Upper lobe of left lung (tissue), 6 donors: Measurements from ENCODE around the gene GPR183. TPM values are rescaled to one million over a fixed set of nuclear protein-coding genes. Genes with fewer than 3 reads are reported as not detected.

Source experiments
- ATAC-seq, 2 donors: fragments of 200-7000 bp; cut with Tn5 transposase; one replicate each; pipeline ENCODE4 v1.9.1; 2022; ENCODE audit warnings: mild to moderate bottlenecking in 2 of 2, moderate library complexity in 2 of 2; ENCODE audit not compliant: low FRiP score in 2 of 2
- DNase-seq, 2 donors: peaks; one replicate each; pipeline ENCODE4 v3.0.0-alpha.2; 2019 to 2020
- H3K27ac ChIP-seq, 4 donors: fragments of 200-600 bp; sonication (generic); one replicate each; pipeline ENCODE4 v1.5.1; 2016 to 2019
- H3K27me3 ChIP-seq, 4 donors: fragments of 200-600 bp; sonication (generic); one replicate each; pipeline ENCODE4 v1.5.1; 2017 to 2019
- H3K36me3 ChIP-seq, 4 donors: fragments of 200-600 bp; sonication (generic); one replicate each; pipeline ENCODE4 v1.5.1; 2016 to 2019
- H3K4me1 ChIP-seq, 4 donors: fragments of 200-600 bp; sonication (generic); one replicate each; pipeline ENCODE4 v1.5.1; 2018 to 2019
- H3K4me3 ChIP-seq, 4 donors: fragments of 200-600 bp; sonication (generic); one replicate each; pipeline ENCODE4 v1.5.1; 2017 to 2019; ENCODE audit warnings: mild to moderate bottlenecking in 2 of 4, moderate library complexity in 1 of 4
- H3K9me3 ChIP-seq, 4 donors: fragments of 200-600 bp; sonication (generic); one replicate each; pipeline ENCODE4 v1.5.1; 2018 to 2019
- CTCF ChIP-seq, 6 experiments: fragments of 450-650 bp in 4 of 6; fragments of 200-600 bp in 2 of 6; sonication (generic) in 2 of 6; IDR thresholded peaks; one replicate each; pipeline ENCODE4 v1.5.1; 2016 to 2019; ENCODE audit warnings: antibody characterized with exemption in 6 of 6
- EP300 ChIP-seq, 4 donors: sonication (generic); formaldehyde crosslinking; IDR thresholded peaks; one replicate each; pipeline ENCODE4 v1.5.1; 2017; ENCODE audit warnings: antibody characterized with exemption in 4 of 4, control low read depth in 2 of 4
- POLR2A ChIP-seq, 4 donors: fragments of 450-650 bp; IDR thresholded peaks; one replicate each; pipeline ENCODE4 v1.5.1; 2016 to 2017; ENCODE audit warnings: antibody characterized with exemption in 4 of 4, mild to moderate bottlenecking in 2 of 4
- POLR2AphosphoS5 ChIP-seq, 2 donors: sonication (generic); formaldehyde crosslinking; IDR thresholded peaks; one replicate each; pipeline ENCODE4 v1.5.1; 2017; ENCODE audit warnings: antibody characterized with exemption in 2 of 2
- WGBS, 2 donors: methylation state at CpG; one replicate each; pipeline ENCODE4 v1.1.5; 2017 to 2018; 5-methylcytosine and 5-hydroxymethylcytosine counted together
- total RNA-seq, 6 donors: library from RNA; depleted of rRNA in 4 of 6; stranded (reverse); fragments of >200 nt in 4 of 6; gene quantifications; one replicate each; pipeline versions ENCODE4 v1.1.0 to v1.2.1, GENCODE V29; 2016 to 2021
- donor health status: DM: no; HTN: no; CAD: no; lungs with moderate emphysema.
- donor health status: DM: no; HTN: yes; CAD: no; lungs with severe emphysema.

Gene GPR183
- total RNA-seq, 6 donors from 2014 or later = 2.6 to 13.5 (median 10.0) TPM

- Histone ChIP-seq H3K27ac (no peak overlapping the region), H3K4me1 (peaks cover 5 to 22% (median 11%) of the 10 kb centered on the region in 4 donors), H3K27me3 (no peaks in the 10 kb centered on the region), H3K4me3 (no peak overlapping the region), H3K36me3 (peaks cover 0 to 19% (median 0%) of the 10 kb centered on the region in 4 donors), H3K9me3 (no peaks in the 10 kb centered on the region)
- ATAC-seq (no peak), DNase-seq (no peak)
- TF ChIP-seq CTCF (IDR thresholded peaks at IDR 0.05) = no peak
Observed at GRCh38 chr13:99326012-99326411, 18.8 kb upstream of the GPR183 start.

- no peak for TF ChIP-seq CTCF (IDR thresholded peaks at IDR 0.05)
- no peak for TF ChIP-seq POLR2A (IDR thresholded peaks at IDR 0.05)
- no peak for TF ChIP-seq EP300 (IDR thresholded peaks at IDR 0.05)
- no peak for DNase-seq
- WGBS, 2 donors = 64 to 89% methylated on average over 3 of the region's 3 CpGs
- no peak for ATAC-seq
- H3K36me3 ChIP-seq = peaks cover 0 to 18% (median 0%) of the 10 kb centered on the region in 4 donors
- no peaks in the 10 kb centered on the region for H3K27me3 ChIP-seq
- H3K4me1 ChIP-seq = peaks cover 7 to 29% (median 16%) of the 10 kb centered on the region in 4 donors
- H3K4me3 ChIP-seq = no peak overlapping the region
- no peak overlapping the region for H3K27ac ChIP-seq
- H3K9me3 ChIP-seq = no peaks in the 10 kb centered on the region
Observed at GRCh38 chr13:99323488-99323887, 16.3 kb upstream of the GPR183 start.

- Histone ChIP-seq H3K9me3 (no peaks in the 10 kb centered on the region), H3K4me3 (no peak overlapping the region), H3K4me1 (peaks cover 7 to 29% (median 16%) of the 10 kb centered on the region in 4 donors), H3K36me3 (peaks cover 0 to 18% (median 2%) of the 10 kb centered on the region in 4 donors), H3K27me3 (no peaks in the 10 kb centered on the region), H3K27ac (peak overlapping the region; percentile 15 to 53 (median 38))
- 64 to 75% methylated on average over 10 of the region's 10 CpGs for WGBS, 2 donors
- peak; percentile 57 to 93 for ATAC-seq
- TF ChIP-seq POLR2AphosphoS5 (IDR thresholded peaks at IDR 0.05) (no peak), POLR2A (IDR thresholded peaks at IDR 0.05) (no peak), CTCF (IDR thresholded peaks at IDR 0.05) (no peak), EP300 (IDR thresholded peaks at IDR 0.05) (no peak)
- no peak for DNase-seq
Observed at GRCh38 chr13:99322297-99323103, 15.3 kb upstream of the GPR183 start.

GRCh38 chr13:99321709-99322108 lies 14.5 kb upstream of the GPR183 start:
- Histone ChIP-seq H3K36me3 (peaks cover 0 to 17% (median 2%) of the 10 kb centered on the region in 4 donors), H3K4me1 (peaks cover 11 to 29% (median 18%) of the 10 kb centered on the region in 4 donors), H3K27ac (peak overlapping the region in 3 of 4 donors; percentile 35 to 40 (median 35)), H3K9me3 (no peaks in the 10 kb centered on the region), H3K27me3 (no peaks in the 10 kb centered on the region), H3K4me3 (no peak overlapping the region)
- ATAC-seq (no peak), DNase-seq (no peak)
- TF ChIP-seq POLR2AphosphoS5 (IDR thresholded peaks at IDR 0.05) = no peak
- TF ChIP-seq POLR2A (IDR thresholded peaks at IDR 0.05) = no peak
- no peak for TF ChIP-seq CTCF (IDR thresholded peaks at IDR 0.05)
- TF ChIP-seq EP300 (IDR thresholded peaks at IDR 0.05) = no peak
